ENCODE results near the gene METTL16. TPM values are rescaled to one million over a fixed set of nuclear protein-coding genes. Genes with fewer than 3 reads are reported as not detected.
"Not testable (repeated sequence)": the region's sequence is repeated elsewhere in the genome, so short reads cannot be mapped to it uniquely, and the experiment has no call there.

Gene METTL16
- total and polyA plus RNA-seq, 2 experiments from 2014 or later: 19.3 to 23.9 TPM

GRCh38 chr17:2487306-2487705, 24.4 kb downstream of the METTL16 start:
- no peak overlapping the region for H3K27ac ChIP-seq
- H3K4me3 ChIP-seq: no peak overlapping the region
- TF ChIP-seq, protein P1, sequence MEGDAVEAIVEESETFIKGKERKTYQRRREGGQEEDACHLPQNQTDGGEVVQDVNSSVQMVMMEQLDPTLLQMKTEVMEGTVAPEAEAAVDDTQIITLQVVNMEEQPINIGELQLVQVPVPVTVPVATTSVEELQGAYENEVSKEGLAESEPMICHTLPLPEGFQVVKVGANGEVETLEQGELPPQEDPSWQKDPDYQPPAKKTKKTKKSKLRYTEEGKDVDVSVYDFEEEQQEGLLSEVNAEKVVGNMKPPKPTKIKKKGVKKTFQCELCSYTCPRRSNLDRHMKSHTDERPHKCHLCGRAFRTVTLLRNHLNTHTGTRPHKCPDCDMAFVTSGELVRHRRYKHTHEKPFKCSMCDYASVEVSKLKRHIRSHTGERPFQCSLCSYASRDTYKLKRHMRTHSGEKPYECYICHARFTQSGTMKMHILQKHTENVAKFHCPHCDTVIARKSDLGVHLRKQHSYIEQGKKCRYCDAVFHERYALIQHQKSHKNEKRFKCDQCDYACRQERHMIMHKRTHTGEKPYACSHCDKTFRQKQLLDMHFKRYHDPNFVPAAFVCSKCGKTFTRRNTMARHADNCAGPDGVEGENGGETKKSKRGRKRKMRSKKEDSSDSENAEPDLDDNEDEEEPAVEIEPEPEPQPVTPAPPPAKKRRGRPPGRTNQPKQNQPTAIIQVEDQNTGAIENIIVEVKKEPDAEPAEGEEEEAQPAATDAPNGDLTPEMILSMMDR (IDR thresholded peaks at IDR 0.05; ENCODE audit: low read depth, low read length): no peak
- no peaks in the 10 kb centered on the region for H3K27me3 ChIP-seq
- H3K4me1 ChIP-seq (ENCODE audit: low read depth): peaks cover 14% of the 10 kb centered on the region
- no peaks in the 10 kb centered on the region for H3K9me3 ChIP-seq (ENCODE audit: low read depth)
- no peak for DNase-seq (ENCODE audit: low read depth in 1 of 2, low spot score in 1 of 2)
- no peaks in the 10 kb centered on the region for H3K36me3 ChIP-seq

- H3K9me3 ChIP-seq (ENCODE audit: low read depth); DNase-seq (ENCODE audit: low read depth in 1 of 2, low spot score in 1 of 2); H3K27ac ChIP-seq; H3K4me3 ChIP-seq; H3K27me3 ChIP-seq; H3K36me3 ChIP-seq: not testable (repeated sequence)
- peaks cover 15% of the 10 kb centered on the region for H3K4me1 ChIP-seq (ENCODE audit: low read depth)
Observed at GRCh38 chr17:2486709-2487108, 25.0 kb downstream of the METTL16 start.

DNA sequence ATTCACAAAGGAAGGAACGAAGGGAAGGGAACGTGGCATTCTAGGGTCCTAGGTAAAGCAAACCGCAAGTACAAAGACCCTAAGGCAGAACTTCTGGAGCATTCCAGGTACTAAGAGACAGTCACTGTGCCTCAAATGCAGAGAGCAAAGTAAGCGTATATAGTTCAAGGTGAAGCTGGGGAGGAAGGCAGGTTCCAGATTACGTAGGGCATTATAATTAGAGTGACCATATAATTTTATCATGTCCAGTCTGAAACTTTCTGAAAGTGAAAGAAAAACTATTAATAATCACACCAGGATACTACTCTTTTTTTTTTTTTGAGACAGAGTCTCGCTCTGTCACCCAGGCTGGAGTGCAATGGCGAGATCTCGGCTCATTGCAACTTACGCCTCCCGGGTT, 25.7 kb downstream of the METTL16 start:
- TF ChIP-seq, protein P1 (IDR thresholded peaks at IDR 0.05; ENCODE audit: low read depth, low read length): no peak
- no peaks in the 10 kb centered on the region for H3K9me3 ChIP-seq (ENCODE audit: low read depth)
- no peaks in the 10 kb centered on the region for H3K27me3 ChIP-seq

GRCh38 chr17:2485543-2485942, 26.1 kb downstream of the METTL16 start:
- Histone ChIP-seq H3K27me3 (no peaks in the 10 kb centered on the region), H3K9me3 (ENCODE audit: low read depth) (no peaks in the 10 kb centered on the region), H3K4me3 (no peak overlapping the region), H3K36me3 (no peaks in the 10 kb centered on the region), H3K27ac (no peak overlapping the region), H3K4me1 (ENCODE audit: low read depth) (peaks cover 6% of the 10 kb centered on the region)
- DNase-seq (ENCODE audit: low read depth in 1 of 2, low spot score in 1 of 2): peak in 1 of 2 donors; percentile 61
- TF ChIP-seq, protein P1 (IDR thresholded peaks at IDR 0.05; ENCODE audit: low read depth, low read length): no peak

More for the DNA sequence above, 25.7 kb downstream of the METTL16 start:
- H3K4me3 ChIP-seq: no peak overlapping the region
- no peak overlapping the region for H3K27ac ChIP-seq
- H3K36me3 ChIP-seq: no peaks in the 10 kb centered on the region
- H3K4me1 ChIP-seq (ENCODE audit: low read depth): peaks cover 10% of the 10 kb centered on the region
- DNase-seq (ENCODE audit: low read depth in 1 of 2, low spot score in 1 of 2): no peak

- TF ChIP-seq, protein P1 (IDR thresholded peaks at IDR 0.05; ENCODE audit: low read depth, low read length): no peak
- no peaks in the 10 kb centered on the region for H3K9me3 ChIP-seq (ENCODE audit: low read depth)
- no peaks in the 10 kb centered on the region for H3K27me3 ChIP-seq
- H3K36me3 ChIP-seq: no peaks in the 10 kb centered on the region
- H3K4me1 ChIP-seq (ENCODE audit: low read depth): peaks cover 4% of the 10 kb centered on the region
- DNase-seq (ENCODE audit: low read depth in 1 of 2, low spot score in 1 of 2): peak in 1 of 2 donors; percentile 13
- no peak overlapping the region for H3K4me3 ChIP-seq
- H3K27ac ChIP-seq: no peak overlapping the region
Observed at GRCh38 chr17:2484876-2485275, 26.8 kb downstream of the METTL16 start.

- Histone ChIP-seq H3K4me3 (no peak overlapping the region), H3K27ac (no peak overlapping the region), H3K4me1 (ENCODE audit: low read depth) (peaks cover 4% of the 10 kb centered on the region), H3K9me3 (ENCODE audit: low read depth) (no peaks in the 10 kb centered on the region), H3K27me3 (no peaks in the 10 kb centered on the region), H3K36me3 (no peaks in the 10 kb centered on the region)
- TF ChIP-seq, protein P1 (IDR thresholded peaks at IDR 0.05; ENCODE audit: low read depth, low read length): no peak
- no peak for DNase-seq (ENCODE audit: low read depth in 1 of 2, low spot score in 1 of 2)
Observed at GRCh38 chr17:2483084-2483483, 28.6 kb downstream of the METTL16 start.
